ENCODE results near the gene KRT4. TPM values are rescaled to one million over a fixed set of nuclear protein-coding genes. Genes with fewer than 3 reads are reported as not detected.

The KRT4 gene
- total RNA-seq, 2 donors from 2014 or later = 6.4 to 12.7 TPM

GRCh38 chr12:52799505-52800211 is 14.3 kb downstream of the KRT4 start:
- Histone ChIP-seq H3K4me1 (replicated peaks) (no peaks in the 10 kb centered on the region), H3K27ac (no peak overlapping the region), H3K9me3 (no peaks in the 10 kb centered on the region), H3K36me3 (no peaks in the 10 kb centered on the region), H3K27me3 (replicated peaks; ENCODE audit: insufficient read depth) (no peaks in the 10 kb centered on the region), H3K4me3 (no peak overlapping the region)
- TF ChIP-seq POLR2A (IDR thresholded peaks at IDR 0.05) (no peak), CTCF (IDR thresholded peaks at IDR 0.05) (no peak), POLR2AphosphoS5 (IDR thresholded peaks at IDR 0.05) (no peak)
- WGBS = 93% methylated on average over 5 of the region's 5 CpGs
- intact Hi-C loops (cut with DNase I) = no loop called here
- DNase-seq (ENCODE audit: low spot score) = no peak

- no peak overlapping the region for H3K27ac ChIP-seq
- WGBS = 54% methylated on average over 7 of the region's 7 CpGs
- intact Hi-C loops (cut with DNase I) = no loop called here
- no peak for DNase-seq (ENCODE audit: low spot score)
- no peak for TF ChIP-seq CTCF (IDR thresholded peaks at IDR 0.05)
- TF ChIP-seq POLR2A (IDR thresholded peaks at IDR 0.05) = no peak
- no peak overlapping the region for H3K4me3 ChIP-seq
- H3K9me3 ChIP-seq = no peaks in the 10 kb centered on the region
- H3K27me3 ChIP-seq (replicated peaks; ENCODE audit: insufficient read depth) = peaks cover 2% of the 10 kb centered on the region
- no peaks in the 10 kb centered on the region for H3K4me1 ChIP-seq (replicated peaks)
- H3K36me3 ChIP-seq = no peaks in the 10 kb centered on the region
These were observed 15.0 kb downstream of the KRT4 start for GRCh38 chr12:52798671-52799504.

- no peak for TF ChIP-seq POLR2A (IDR thresholded peaks at IDR 0.05)
- no peaks in the 10 kb centered on the region for H3K4me1 ChIP-seq (replicated peaks)
- no peaks in the 10 kb centered on the region for H3K36me3 ChIP-seq
- no peak for DNase-seq (ENCODE audit: low spot score)
- peaks cover 2% of the 10 kb centered on the region for H3K27me3 ChIP-seq (replicated peaks; ENCODE audit: insufficient read depth)
- H3K9me3 ChIP-seq = no peaks in the 10 kb centered on the region
- intact Hi-C loops (cut with DNase I) = no loop called here
- 94% methylated on average over 4 of the region's 4 CpGs for WGBS
- no peak overlapping the region for H3K4me3 ChIP-seq
- H3K27ac ChIP-seq = no peak overlapping the region
These were observed 15.8 kb downstream of the KRT4 start for GRCh38 chr12:52798003-52798670.

- Histone ChIP-seq H3K36me3 (no peaks in the 10 kb centered on the region), H3K9me3 (no peaks in the 10 kb centered on the region), H3K27me3 (replicated peaks; ENCODE audit: insufficient read depth) (peaks cover 2% of the 10 kb centered on the region), H3K27ac (no peak overlapping the region), H3K4me1 (replicated peaks) (no peaks in the 10 kb centered on the region), H3K4me3 (no peak overlapping the region)
- intact Hi-C loops (cut with DNase I) = no loop called here
- TF ChIP-seq POLR2AphosphoS5 (IDR thresholded peaks at IDR 0.05) (no peak), POLR2A (IDR thresholded peaks at IDR 0.05) (no peak), CTCF (IDR thresholded peaks at IDR 0.05) (no peak)
- DNase-seq (ENCODE audit: low spot score) = no peak
These were observed 16.4 kb downstream of the KRT4 start for GRCh38 chr12:52797529-52797894.

- DNase-seq (ENCODE audit: low spot score) = no peak
- Histone ChIP-seq H3K4me1 (replicated peaks) (no peaks in the 10 kb centered on the region), H3K4me3 (no peak overlapping the region), H3K27ac (no peak overlapping the region), H3K9me3 (no peaks in the 10 kb centered on the region), H3K27me3 (replicated peaks; ENCODE audit: insufficient read depth) (peaks cover 2% of the 10 kb centered on the region), H3K36me3 (no peaks in the 10 kb centered on the region)
- 90% methylated on average over 3 of the region's 3 CpGs for WGBS
- TF ChIP-seq POLR2A (IDR thresholded peaks at IDR 0.05) = no peak
- TF ChIP-seq POLR2AphosphoS5 (IDR thresholded peaks at IDR 0.05) = no peak
- no peak for TF ChIP-seq CTCF (IDR thresholded peaks at IDR 0.05)
- intact Hi-C loops (cut with DNase I) = no loop called here
These were observed 16.9 kb downstream of the KRT4 start for GRCh38 chr12:52796839-52797528.
